A673 (cell line): ENCODE measurements around the gene MLF2. TPM values are rescaled to one million over a fixed set of nuclear protein-coding genes. Genes with fewer than 3 reads are reported as not detected.
A peak's percentile ranks its signal among the peaks of the same experiment; 100 is the strongest.
"Not testable (repeated sequence)": the region's sequence is repeated elsewhere in the genome, so short reads cannot be mapped to it uniquely, and the experiment has no call there.

Experiments
- BruUV-seq: library from RNA; stranded (reverse); fragments of 400-500 nt; replicated peaks from 2 replicates; lab custom pipeline; 2021; lab: Mats Ljungman, UMichigan
- CTCF ChIA-PET: fragments of 300-600 bp; sonication (Branson Sonifier 250); formaldehyde crosslinking; loops from one replicate; lab custom pipeline; 2022; ENCODE audit warnings: antibody characterized with exemption; lab: Charles Lee
- POLR2A ChIA-PET: fragments of 300-600 bp; sonication (Branson Sonifier 250); formaldehyde crosslinking; loops from one replicate; lab custom pipeline; 2022; ENCODE audit warnings: antibody characterized with exemption; ENCODE audit not compliant: low non-redundant PET; lab: Charles Lee
- DNase-seq: peaks from one replicate; pipeline ENCODE4 v3.0.0-alpha.2; 2015; ENCODE audit warnings: low spot score
- H3K27ac ChIP-seq: fragments of 200-600 bp; sonication (generic); 2 replicates; pipeline ENCODE4 v1.5.1; 2016; ENCODE audit warnings: mixed run types, low read depth, mild to moderate bottlenecking, mixed read lengths, antibody characterized with exemption, low read length; ENCODE audit not compliant: poor library complexity, severe bottlenecking
- H3K27me3 ChIP-seq: fragments of 200-600 bp; sonication (generic); replicated peaks from 2 replicates; pipeline ENCODE4 v1.6.1; 2017; ENCODE audit warnings: mixed run types, low read depth, mild to moderate bottlenecking, mixed read lengths, antibody characterized with exemption, low read length; ENCODE audit not compliant: insufficient read depth, poor library complexity
- H3K36me3 ChIP-seq: fragments of 200-600 bp; sonication (generic); 2 replicates; pipeline ENCODE4 v1.6.1; 2016; ENCODE audit warnings: mixed run types, mild to moderate bottlenecking, mixed read lengths, antibody characterized with exemption, low read length; ENCODE audit not compliant: insufficient read depth, poor library complexity, severe bottlenecking
- H3K4me1 ChIP-seq: fragments of 200-600 bp; sonication (generic); 2 replicates; pipeline ENCODE4 v1.6.1; 2017; ENCODE audit warnings: mixed run types, mild to moderate bottlenecking, mixed read lengths, antibody characterized with exemption, low read length; ENCODE audit not compliant: insufficient read depth, poor library complexity, severe bottlenecking
- H3K4me3 ChIP-seq: fragments of 200-600 bp; sonication (generic); 2 replicates; pipeline ENCODE4 v1.5.1; 2016; ENCODE audit warnings: low read depth, mixed run types, mild to moderate bottlenecking, mixed read lengths, low read length; ENCODE audit not compliant: poor library complexity, severe bottlenecking
- H3K9me3 ChIP-seq: fragments of 200-600 bp; sonication (generic); 2 replicates; pipeline ENCODE4 v1.6.1; 2016; ENCODE audit warnings: mixed run types, low read depth, mild to moderate bottlenecking, mixed read lengths, antibody characterized with exemption, low read length; ENCODE audit not compliant: poor library complexity, severe bottlenecking
- CTCF ChIP-seq: fragments of 300-800, 200-600 bp; sonication (generic); conservative IDR thresholded peaks from 2 replicates; pipeline ENCODE4 v1.5.1; 2017; ENCODE audit warnings: low read depth, mild to moderate bottlenecking, antibody characterized with exemption, low read length, moderate library complexity, mixed read lengths
- EZH2 ChIP-seq: fragments of 200-600 bp; sonication (generic); IDR thresholded peaks from 2 replicates; pipeline ENCODE4 v1.6.1; 2017; ENCODE audit warnings: borderline replicate concordance, low read depth, mild to moderate bottlenecking, mixed read lengths, antibody characterized with exemption, low read length; ENCODE audit not compliant: poor library complexity, severe bottlenecking
- intact Hi-C: fragments of 100-400 bp; cut with micrococcal nuclease; formaldehyde crosslinking; loops from one replicate; pipeline ENCODE4 v1.10.0; 2022; ENCODE audit not compliant: unreplicated experiment
- total RNA-seq: library from RNA; stranded (reverse); gene quantifications from 2 replicates; pipeline ENCODE4 v1.2.3, GENCODE V29; 2021

Gene MLF2
- total RNA-seq, 1 experiment from 2014 or later, result 242 TPM

DNA sequence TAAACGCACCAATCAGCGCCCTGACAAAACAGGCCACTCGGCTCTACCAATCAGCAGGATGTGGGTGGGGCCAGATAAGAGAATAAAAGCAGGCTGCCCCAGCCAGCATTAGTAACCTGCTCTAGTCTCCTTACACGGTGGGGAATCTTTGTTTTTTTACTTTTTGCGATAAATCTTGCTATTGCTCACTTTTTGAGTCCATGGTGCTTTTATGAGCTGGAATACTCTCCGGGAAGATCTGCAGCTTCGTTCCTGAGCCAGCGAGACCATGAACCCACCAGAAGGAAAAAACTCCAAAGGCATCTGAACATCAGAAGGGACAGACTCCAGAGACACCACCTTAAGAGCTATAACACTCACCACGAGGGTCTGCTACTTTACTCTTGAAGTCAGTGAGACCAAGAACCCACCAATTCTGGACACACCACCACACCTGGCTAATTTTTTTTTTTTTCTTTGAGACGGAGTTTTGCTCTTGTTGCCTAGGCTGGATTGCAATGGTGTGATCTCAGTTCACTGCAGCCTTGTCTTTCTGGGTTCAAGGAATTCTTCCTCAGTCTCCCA is 36.0 kb downstream of the MLF2 start:
- TF ChIP-seq CTCF, result no peak
- TF ChIP-seq EZH2, result no peak
- BruUV-seq, result TSS peak; percentile 98
- intact Hi-C loops, result no loop called here
- no peak for DNase-seq
- Histone ChIP-seq H3K27me3 (no peaks in the 10 kb centered on the region), H3K4me1 (no peaks in the 10 kb centered on the region), H3K9me3 (no peaks in the 10 kb centered on the region), H3K4me3 (no peak overlapping the region), H3K36me3 (no peaks in the 10 kb centered on the region), H3K27ac (no peak overlapping the region)
- ChIA-PET CTCF (no interaction called here), POLR2A (interaction anchor here (0.6 kb wide), 1 partner anchor 106 kb away, joined by 3 read pairs; no protein-coding TSS in a partner anchor)

DNA sequence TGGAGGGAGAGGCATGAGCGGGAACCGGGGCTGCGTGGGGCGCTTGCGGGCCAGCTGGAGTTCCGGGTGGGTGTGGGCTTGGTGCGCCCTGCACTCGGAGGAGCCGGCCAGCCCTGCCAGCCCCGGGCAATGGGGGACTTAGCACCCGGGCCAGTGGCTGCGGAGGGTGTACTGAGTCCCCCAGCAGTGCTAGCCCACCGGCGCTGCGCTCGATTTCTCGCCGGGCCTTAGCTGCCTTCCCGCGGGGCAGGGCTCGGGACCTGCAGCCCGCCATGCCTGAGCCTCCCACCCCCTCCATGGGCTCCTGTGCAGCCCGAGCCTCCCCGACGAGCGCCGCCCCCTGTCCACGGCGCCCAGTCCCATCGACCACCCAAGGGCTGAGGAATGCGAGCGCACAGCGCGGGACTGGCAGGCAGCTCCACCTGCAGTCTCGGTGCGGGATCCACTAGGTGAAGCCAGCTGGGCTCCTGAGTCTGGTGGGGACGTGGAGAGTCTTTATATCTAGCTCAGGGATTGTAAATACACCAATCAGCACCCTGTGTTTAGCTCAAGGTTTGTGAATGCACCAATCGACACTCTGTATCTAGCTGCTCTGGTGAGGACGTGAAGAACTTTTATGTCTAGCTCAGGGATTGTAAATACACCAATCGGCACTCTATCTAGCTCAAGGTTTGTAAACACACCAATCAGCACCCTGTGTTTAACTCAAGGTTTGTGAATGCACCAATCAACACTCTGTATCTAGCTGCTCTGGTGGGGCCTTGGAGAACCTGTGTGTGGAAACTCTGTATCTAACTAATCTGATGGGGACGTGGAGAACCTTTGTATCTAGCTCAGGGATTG is 36.7 kb downstream of the MLF2 start:
- DNase-seq, H3K36me3 ChIP-seq, H3K27me3 ChIP-seq, H3K4me3 ChIP-seq, BruUV-seq, intact Hi-C loops, H3K9me3 ChIP-seq, H3K4me1 ChIP-seq, POLR2A ChIA-PET, H3K27ac ChIP-seq, CTCF ChIA-PET: not testable (repeated sequence)

- no peak overlapping the region for H3K27ac ChIP-seq
- H3K4me1 ChIP-seq, result no peaks in the 10 kb centered on the region
- H3K36me3 ChIP-seq, result no peaks in the 10 kb centered on the region
- H3K9me3 ChIP-seq, result no peaks in the 10 kb centered on the region
- ChIA-PET CTCF (no interaction called here), POLR2A (no interaction called here)
- no peak overlapping the region for H3K4me3 ChIP-seq
- no peak for TF ChIP-seq CTCF
- TF ChIP-seq EZH2, result no peak
- no TSS peak for BruUV-seq
- DNase-seq, result no peak
- intact Hi-C loops, result no loop called here
- no peaks in the 10 kb centered on the region for H3K27me3 ChIP-seq
These were observed 44.0 kb downstream of the MLF2 start for GRCh38 chr12:6708960-6709394.

GRCh38 chr12:6708351-6708750 is 44.6 kb downstream of the MLF2 start:
- H3K4me3 ChIP-seq, POLR2A ChIA-PET, DNase-seq, H3K9me3 ChIP-seq, intact Hi-C loops, H3K36me3 ChIP-seq, H3K27me3 ChIP-seq, H3K27ac ChIP-seq, CTCF ChIA-PET, BruUV-seq, H3K4me1 ChIP-seq: not testable (repeated sequence)
